Renal pelvis (tissue), 4 donors: ENCODE data around the gene PTPN18. TPM values are rescaled to one million over a fixed set of nuclear protein-coding genes. Genes with fewer than 3 reads are reported as not detected.

Experiments used
- DNase-seq: peaks from one replicate; pipeline ENCODE4 v3.0.0-alpha.2; 2013
- polyA plus RNA-seq, 3 donors: library from polyadenylated mRNA; unstranded; fragments of 120-200 nt; gene quantifications; one replicate each; pipeline ENCODE4 v1.2.1, GENCODE V29; 2013; ENCODE audit not compliant: insufficient read length in 3 of 3

Gene PTPN18
- polyA plus RNA-seq, 3 donors, result 29.9 to 42.6 (median 37.0) TPM

- no peak for DNase-seq
These were observed 18.0 kb upstream of the PTPN18 start for GRCh38 chr2:130337735-130338325.

- no peak for DNase-seq
These were observed 17.0 kb upstream of the PTPN18 start for GRCh38 chr2:130338793-130339345.

GRCh38 chr2:130339885-130340745 is 15.7 kb upstream of the PTPN18 start:
- no peak for DNase-seq

- no peak for DNase-seq
These were observed 14.3 kb upstream of the PTPN18 start for GRCh38 chr2:130341562-130342019.

- peak; percentile 92 for DNase-seq
These were observed 13.8 kb upstream of the PTPN18 start for GRCh38 chr2:130342020-130342532.

- peak; percentile 99 for DNase-seq
These were observed 13.2 kb upstream of the PTPN18 start, which contains the start of gene IMP4 for GRCh38 chr2:130342533-130343275. TSS of gene IMP4 (plus strand) at chr2:130342897. CDS start at chr2:130342933, 36 bp downstream.

GRCh38 chr2:130344578-130344977 is 11.3 kb upstream of the PTPN18 start:
- DNase-seq, result no peak

- no peak for DNase-seq
These were observed 10.8 kb upstream of the PTPN18 start for GRCh38 chr2:130345091-130345490.

- no peak for DNase-seq
These were observed 10.2 kb upstream of the PTPN18 start for GRCh38 chr2:130345611-130346010.

GRCh38 chr2:130346041-130346740 is 9.7 kb upstream of the PTPN18 start:
- DNase-seq, result no peak

- DNase-seq, result no peak
These were observed 9.2 kb upstream of the PTPN18 start for GRCh38 chr2:130346741-130347066.

- DNase-seq, result no peak
These were observed 8.5 kb upstream of the PTPN18 start for GRCh38 chr2:130347220-130347925.

- no peak for DNase-seq
These were observed 6.7 kb upstream of the PTPN18 start for GRCh38 chr2:130349174-130349573.

GRCh38 chr2:130351711-130352110 is 4.1 kb upstream of the PTPN18 start:
- DNase-seq, result no peak

GRCh38 chr2:130352237-130352636 is 3.6 kb upstream of the PTPN18 start:
- no peak for DNase-seq

- no peak for DNase-seq
These were observed 2.3 kb upstream of the PTPN18 start for GRCh38 chr2:130353291-130354138.

- no peak for DNase-seq
These were observed 1.8 kb upstream of the PTPN18 start for GRCh38 chr2:130354139-130354428.

GRCh38 chr2:130355172-130355577 is 681 bp upstream of the PTPN18 start:
- no peak for DNase-seq

- no peak for DNase-seq
These were observed 2.0 kb downstream of the PTPN18 start for GRCh38 chr2:130357864-130358263.
